ENCODE results near the gene CHSY3. TPM values are rescaled to one million over a fixed set of nuclear protein-coding genes. Genes with fewer than 3 reads are reported as not detected.

Gene CHSY3
- total RNA-seq, 4 donors from 2014 or later, result 0.84 to 4.3 (median 2.6) TPM

DNA sequence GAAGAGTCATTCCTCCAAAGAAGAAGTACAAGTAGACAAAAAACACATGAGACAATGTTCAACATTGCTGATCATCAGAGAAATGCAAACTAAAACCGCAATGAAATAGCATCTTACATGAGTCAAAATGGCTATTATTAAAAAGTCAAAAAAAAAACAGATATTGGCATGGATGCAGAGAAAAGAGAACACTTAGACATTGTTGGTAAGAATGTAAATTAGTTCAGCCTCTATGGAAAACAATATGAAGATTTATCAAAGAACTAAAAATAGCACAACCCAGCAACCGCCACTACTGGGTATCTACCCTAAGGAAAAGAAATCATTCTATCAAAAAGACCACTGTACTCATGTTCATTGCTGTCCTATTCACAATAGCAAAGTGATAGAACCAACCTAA lies 157.5 kb downstream of the CHSY3 start:
- TF ChIP-seq POLR2A (IDR thresholded peaks at IDR 0.05), result no peak
- TF ChIP-seq, protein P1, sequence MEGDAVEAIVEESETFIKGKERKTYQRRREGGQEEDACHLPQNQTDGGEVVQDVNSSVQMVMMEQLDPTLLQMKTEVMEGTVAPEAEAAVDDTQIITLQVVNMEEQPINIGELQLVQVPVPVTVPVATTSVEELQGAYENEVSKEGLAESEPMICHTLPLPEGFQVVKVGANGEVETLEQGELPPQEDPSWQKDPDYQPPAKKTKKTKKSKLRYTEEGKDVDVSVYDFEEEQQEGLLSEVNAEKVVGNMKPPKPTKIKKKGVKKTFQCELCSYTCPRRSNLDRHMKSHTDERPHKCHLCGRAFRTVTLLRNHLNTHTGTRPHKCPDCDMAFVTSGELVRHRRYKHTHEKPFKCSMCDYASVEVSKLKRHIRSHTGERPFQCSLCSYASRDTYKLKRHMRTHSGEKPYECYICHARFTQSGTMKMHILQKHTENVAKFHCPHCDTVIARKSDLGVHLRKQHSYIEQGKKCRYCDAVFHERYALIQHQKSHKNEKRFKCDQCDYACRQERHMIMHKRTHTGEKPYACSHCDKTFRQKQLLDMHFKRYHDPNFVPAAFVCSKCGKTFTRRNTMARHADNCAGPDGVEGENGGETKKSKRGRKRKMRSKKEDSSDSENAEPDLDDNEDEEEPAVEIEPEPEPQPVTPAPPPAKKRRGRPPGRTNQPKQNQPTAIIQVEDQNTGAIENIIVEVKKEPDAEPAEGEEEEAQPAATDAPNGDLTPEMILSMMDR (IDR thresholded peaks at IDR 0.05), result no peak
- intact Hi-C loops (cut with DNase I; ENCODE audit: low total_unique reads), result no loop called here
- WGBS, 2 donors, result 89 to 90% methylated on average over 2 of the region's 2 CpGs
- no peak for DNase-seq (ENCODE audit: low spot score in 2 of 2)
- H3K4me3 ChIP-seq (ENCODE audit: low read depth, poor library complexity, severe bottlenecking), result no peak overlapping the region

DNA sequence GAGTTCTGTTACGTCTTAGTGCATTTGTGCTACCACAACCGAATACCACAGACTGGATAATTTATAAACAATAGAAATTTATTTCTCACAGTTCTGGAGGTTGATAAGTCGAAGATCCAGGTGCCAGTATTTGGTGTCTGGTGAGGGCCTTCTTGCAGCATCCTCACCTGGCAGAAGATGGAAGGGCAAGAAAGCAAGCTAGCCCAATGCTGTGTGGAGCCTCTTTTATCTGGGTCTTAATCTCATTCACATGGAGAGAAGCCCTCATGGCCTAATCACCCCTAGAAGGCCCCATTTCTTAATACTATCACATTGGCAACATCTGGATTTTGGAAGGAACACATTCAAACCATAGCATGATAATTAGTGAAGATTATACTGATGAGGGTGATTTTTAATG lies 159.3 kb downstream of the CHSY3 start:
- intact Hi-C loops (cut with DNase I; ENCODE audit: low total_unique reads), result no loop called here
- TF ChIP-seq, protein P1 (IDR thresholded peaks at IDR 0.05), result no peak
- TF ChIP-seq POLR2A (IDR thresholded peaks at IDR 0.05), result no peak
- WGBS, 2 donors, result 90 to 92% methylated on average over 3 of the region's 3 CpGs
- no peak for DNase-seq (ENCODE audit: low spot score in 2 of 2)
- no peak overlapping the region for H3K4me3 ChIP-seq (ENCODE audit: low read depth, poor library complexity, severe bottlenecking)

DNA sequence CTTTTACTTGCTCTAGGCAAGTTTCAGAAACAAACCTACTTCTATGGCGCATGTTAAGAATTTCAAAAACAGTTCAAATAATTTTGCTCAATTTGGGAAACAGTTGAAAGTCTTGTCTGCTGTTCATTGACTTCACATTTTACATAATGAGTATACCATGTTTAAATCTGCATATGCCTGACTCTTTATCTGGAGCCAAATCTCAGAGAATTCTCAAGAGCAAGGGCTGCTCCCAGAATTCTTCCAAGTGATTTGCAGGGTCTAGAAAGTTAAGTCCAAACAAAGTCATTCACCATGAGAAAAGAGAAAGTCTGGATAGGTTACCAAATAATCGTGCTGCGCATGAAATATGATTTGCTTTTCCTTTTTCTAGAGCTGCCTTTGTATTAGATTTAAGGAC lies 160.2 kb downstream of the CHSY3 start:
- DNase-seq (ENCODE audit: low spot score in 2 of 2), result no peak
- TF ChIP-seq POLR2A (IDR thresholded peaks at IDR 0.05), result no peak
- TF ChIP-seq, protein P1 (IDR thresholded peaks at IDR 0.05), result no peak
- 84 to 93% methylated on average over 3 of the region's 3 CpGs for WGBS, 2 donors
- intact Hi-C loops (cut with DNase I; ENCODE audit: low total_unique reads), result no loop called here
- no peak overlapping the region for H3K4me3 ChIP-seq (ENCODE audit: low read depth, poor library complexity, severe bottlenecking)

DNA sequence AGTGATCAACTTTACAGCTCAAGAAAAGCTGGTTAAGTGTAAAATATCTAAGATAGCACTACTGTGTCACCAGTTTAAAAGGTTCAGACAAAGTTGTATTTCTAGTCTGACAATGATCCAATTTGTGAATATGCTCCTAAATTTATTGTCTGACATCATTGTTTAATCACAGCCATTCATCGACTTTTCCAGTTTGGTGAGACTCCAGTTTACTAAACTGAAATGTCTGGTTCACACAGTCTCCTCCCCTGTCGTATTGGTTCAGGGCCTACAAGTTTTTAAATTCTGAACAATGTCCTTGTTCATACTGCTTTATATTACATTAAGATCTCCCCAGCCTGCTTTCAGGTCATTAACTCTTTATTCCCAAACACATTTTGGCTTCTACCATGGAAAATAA lies 161.4 kb downstream of the CHSY3 start:
- intact Hi-C loops (cut with DNase I; ENCODE audit: low total_unique reads), result no loop called here
- no peak for DNase-seq (ENCODE audit: low spot score in 2 of 2)
- 26 to 37% methylated on average over 2 of the region's 2 CpGs for WGBS, 2 donors
- TF ChIP-seq, protein P1 (IDR thresholded peaks at IDR 0.05), result no peak
- no peak overlapping the region for H3K4me3 ChIP-seq (ENCODE audit: low read depth, poor library complexity, severe bottlenecking)

DNA sequence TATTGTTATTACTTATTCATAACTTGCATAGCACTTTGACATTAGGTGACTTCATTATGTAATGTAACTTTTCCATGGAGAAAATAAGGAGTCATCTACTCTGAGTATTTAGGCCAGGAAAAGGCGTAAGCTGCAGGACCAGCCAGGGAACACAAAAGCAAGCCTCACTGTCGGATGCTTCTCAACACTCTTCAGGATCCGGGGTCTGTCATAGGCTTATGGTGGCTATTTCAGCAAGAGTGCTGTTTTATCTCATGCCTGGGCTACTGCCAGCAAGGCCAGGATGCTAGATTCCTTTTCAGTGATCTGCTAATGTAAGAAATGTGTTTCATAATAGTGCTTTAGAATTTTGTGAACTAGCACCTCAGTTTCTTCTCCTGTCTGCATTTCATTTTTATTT lies 162.4 kb downstream of the CHSY3 start:
- no peak for TF ChIP-seq POLR2A (IDR thresholded peaks at IDR 0.05)
- TF ChIP-seq, protein P1 (IDR thresholded peaks at IDR 0.05), result no peak
- 65 to 76% methylated on average over 3 of the region's 3 CpGs for WGBS, 2 donors
- intact Hi-C loops (cut with DNase I; ENCODE audit: low total_unique reads), result no loop called here
- H3K4me3 ChIP-seq (ENCODE audit: low read depth, poor library complexity, severe bottlenecking), result no peak overlapping the region
- no peak for DNase-seq (ENCODE audit: low spot score in 2 of 2)

DNA sequence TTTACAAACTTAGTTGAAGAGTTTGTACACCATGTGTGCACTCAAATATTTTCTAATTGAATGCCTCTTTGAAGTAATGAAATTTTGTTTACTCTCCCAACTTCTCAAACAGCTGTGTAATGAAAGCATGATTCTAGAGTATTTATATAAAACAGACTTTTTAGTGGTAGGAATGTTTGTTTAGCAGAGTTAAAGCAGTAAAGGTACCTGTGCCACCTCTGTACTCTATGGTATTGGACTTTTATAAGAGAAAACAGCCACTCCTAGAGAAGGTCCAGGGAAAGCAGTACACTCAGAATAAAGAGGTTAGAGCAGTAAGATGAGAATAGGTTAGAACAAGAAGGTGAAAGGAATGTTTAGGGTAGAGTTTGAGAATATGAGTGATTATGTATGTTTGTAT lies 163.1 kb downstream of the CHSY3 start:
- no peak for DNase-seq (ENCODE audit: low spot score in 2 of 2)

More for the DNA sequence above, 163.1 kb downstream of the CHSY3 start:
- no peak overlapping the region for H3K4me3 ChIP-seq (ENCODE audit: low read depth, poor library complexity, severe bottlenecking)
- no peak for TF ChIP-seq POLR2A (IDR thresholded peaks at IDR 0.05)
- TF ChIP-seq, protein P1 (IDR thresholded peaks at IDR 0.05), result no peak
- intact Hi-C loops (cut with DNase I; ENCODE audit: low total_unique reads), result no loop called here
